OCI-LY7 (cell line): ENCODE measurements around the gene C13orf42.
"Not testable (repeated sequence)": the region's sequence is repeated elsewhere in the genome, so short reads cannot be mapped to it uniquely, and the experiment has no call there.

Experiments used
- EZH2phosphoT487 ChIP-seq: fragments of 200-600 bp; sonication (generic); IDR thresholded peaks from 2 replicates; pipeline ENCODE4 v1.6.1; 2018; ENCODE audit warnings: low read depth, borderline replicate concordance, mild to moderate bottlenecking, mixed run types, antibody characterized with exemption, low read length, moderate library complexity, mixed read lengths
- TF ChIP-seq, protein P1 (sequence below): fragments of 200-600 bp; sonication (generic); conservative IDR thresholded peaks from 2 replicates; pipeline ENCODE4 v1.5.1; 2014; ENCODE audit warnings: mild to moderate bottlenecking, antibody characterized with exemption, low read length, moderate library complexity, mixed read lengths

DNA sequence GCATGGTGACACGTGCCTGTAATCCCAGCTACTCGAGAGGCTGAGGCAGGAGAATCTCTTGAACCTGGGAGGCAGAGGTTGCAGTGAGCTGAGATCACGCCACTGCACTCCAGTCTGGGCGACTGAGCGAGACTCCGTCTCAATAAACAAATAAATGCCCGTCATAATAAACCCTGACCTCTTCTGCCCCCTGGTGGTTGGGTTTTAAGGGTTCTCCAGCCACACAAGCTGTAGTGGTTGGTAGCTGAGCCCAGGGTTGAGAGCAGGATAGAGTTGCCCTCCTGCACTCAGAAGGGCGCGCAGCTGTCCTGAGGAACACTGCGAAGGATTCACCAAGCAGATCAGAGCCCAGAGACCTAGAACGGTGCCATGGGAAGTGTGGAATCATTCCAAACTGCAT is 9.8 kb upstream of the C13orf42 start:
- not testable (repeated sequence) for TF ChIP-seq EZH2phosphoT487
- TF ChIP-seq, protein P1, sequence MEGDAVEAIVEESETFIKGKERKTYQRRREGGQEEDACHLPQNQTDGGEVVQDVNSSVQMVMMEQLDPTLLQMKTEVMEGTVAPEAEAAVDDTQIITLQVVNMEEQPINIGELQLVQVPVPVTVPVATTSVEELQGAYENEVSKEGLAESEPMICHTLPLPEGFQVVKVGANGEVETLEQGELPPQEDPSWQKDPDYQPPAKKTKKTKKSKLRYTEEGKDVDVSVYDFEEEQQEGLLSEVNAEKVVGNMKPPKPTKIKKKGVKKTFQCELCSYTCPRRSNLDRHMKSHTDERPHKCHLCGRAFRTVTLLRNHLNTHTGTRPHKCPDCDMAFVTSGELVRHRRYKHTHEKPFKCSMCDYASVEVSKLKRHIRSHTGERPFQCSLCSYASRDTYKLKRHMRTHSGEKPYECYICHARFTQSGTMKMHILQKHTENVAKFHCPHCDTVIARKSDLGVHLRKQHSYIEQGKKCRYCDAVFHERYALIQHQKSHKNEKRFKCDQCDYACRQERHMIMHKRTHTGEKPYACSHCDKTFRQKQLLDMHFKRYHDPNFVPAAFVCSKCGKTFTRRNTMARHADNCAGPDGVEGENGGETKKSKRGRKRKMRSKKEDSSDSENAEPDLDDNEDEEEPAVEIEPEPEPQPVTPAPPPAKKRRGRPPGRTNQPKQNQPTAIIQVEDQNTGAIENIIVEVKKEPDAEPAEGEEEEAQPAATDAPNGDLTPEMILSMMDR = peak; percentile 70
